ENCODE results near the gene TSEN54.

TSEN54 gene

DNA sequence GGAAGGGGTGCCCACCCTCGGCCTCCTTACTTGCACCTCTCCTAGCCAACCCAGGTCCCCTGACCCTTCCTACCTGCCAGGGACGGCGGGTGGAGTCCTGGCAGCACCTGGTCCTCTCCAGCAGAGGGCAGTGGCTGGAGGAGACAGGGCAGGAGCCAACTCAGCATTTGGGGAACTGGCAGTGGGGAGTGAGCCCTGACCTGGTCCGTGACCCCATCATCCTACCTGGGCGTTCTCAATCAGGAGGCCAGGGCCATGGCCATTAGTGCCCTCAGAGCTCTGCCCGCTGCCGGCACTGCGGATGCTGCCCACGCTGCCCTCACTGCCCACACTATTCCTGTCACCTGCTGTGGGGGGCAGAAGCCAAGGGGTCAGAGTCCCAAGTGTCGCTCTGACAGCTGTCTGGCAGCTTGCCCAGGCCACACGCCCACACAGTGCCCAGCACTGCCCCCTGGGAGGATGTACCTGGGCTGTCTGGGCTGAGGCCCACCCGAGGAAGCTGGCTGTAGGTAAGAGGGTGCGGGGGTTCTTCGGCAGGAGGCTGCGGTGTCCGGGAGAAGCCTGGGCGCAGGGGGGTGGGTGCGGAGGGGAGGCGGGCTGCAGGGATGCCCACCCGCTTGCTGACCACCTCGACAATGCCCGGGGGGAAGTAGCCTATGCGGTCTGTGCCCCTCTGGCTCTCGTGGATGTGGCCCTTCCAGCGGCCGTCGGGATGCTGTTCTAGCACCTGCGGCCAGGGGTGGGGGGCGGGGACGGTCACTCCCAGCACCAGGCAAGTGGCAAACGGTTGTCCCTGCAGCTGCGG, 11.8 kb upstream of the TSEN54 start:
- 0 out of 3 replicates have a peak, but pooled peaks have one; percentile 18 for ATAC-seq (ENCODE audit: insufficient read depth, low read depth)
- Histone ChIP-seq H3K27me3 (ENCODE audit: insufficient read depth, low read length, poor library complexity) (no peaks in the 10 kb centered on the region), H3K79me2 (ENCODE audit: insufficient read depth, low read length) (0 out of 2 replicates have a peak, but pooled peaks cover 2% of the 10 kb centered on the region), H4K20me1 (ENCODE audit: insufficient read depth, low read length) (peaks cover 19% of the 10 kb centered on the region), H3K27ac (ENCODE audit: low read length) (no peak overlapping the region), H3K4me3 (ENCODE audit: low read depth in 1 of 2, low read length in 2 of 2) (no peak overlapping the region), H3K36me3 (ENCODE audit: insufficient read depth, low read length) (peaks cover 73% of the 10 kb centered on the region), H3K4me1 (ENCODE audit: insufficient read depth, low read length) (no peaks in the 10 kb centered on the region), H3K4me2 (ENCODE audit: insufficient read depth, low read length) (no peak overlapping the region), H3K9me3 (ENCODE audit: insufficient read depth, low read length, severe bottlenecking) (no peaks in the 10 kb centered on the region), H3K9ac (ENCODE audit: low read depth, low read length) (no peak overlapping the region), H2AFZ (ENCODE audit: low read depth, low read length) (no peak overlapping the region)
- DNase-seq = no peak
- TF ChIP-seq, protein P1, sequence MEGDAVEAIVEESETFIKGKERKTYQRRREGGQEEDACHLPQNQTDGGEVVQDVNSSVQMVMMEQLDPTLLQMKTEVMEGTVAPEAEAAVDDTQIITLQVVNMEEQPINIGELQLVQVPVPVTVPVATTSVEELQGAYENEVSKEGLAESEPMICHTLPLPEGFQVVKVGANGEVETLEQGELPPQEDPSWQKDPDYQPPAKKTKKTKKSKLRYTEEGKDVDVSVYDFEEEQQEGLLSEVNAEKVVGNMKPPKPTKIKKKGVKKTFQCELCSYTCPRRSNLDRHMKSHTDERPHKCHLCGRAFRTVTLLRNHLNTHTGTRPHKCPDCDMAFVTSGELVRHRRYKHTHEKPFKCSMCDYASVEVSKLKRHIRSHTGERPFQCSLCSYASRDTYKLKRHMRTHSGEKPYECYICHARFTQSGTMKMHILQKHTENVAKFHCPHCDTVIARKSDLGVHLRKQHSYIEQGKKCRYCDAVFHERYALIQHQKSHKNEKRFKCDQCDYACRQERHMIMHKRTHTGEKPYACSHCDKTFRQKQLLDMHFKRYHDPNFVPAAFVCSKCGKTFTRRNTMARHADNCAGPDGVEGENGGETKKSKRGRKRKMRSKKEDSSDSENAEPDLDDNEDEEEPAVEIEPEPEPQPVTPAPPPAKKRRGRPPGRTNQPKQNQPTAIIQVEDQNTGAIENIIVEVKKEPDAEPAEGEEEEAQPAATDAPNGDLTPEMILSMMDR (IDR thresholded peaks at IDR 0.05; ENCODE audit: borderline replicate concordance, extremely low read depth, low read length, poor library complexity, severe bottlenecking) = peak; percentile 66
- TF ChIP-seq EZH2 (IDR thresholded peaks at IDR 0.05; ENCODE audit: borderline replicate concordance, low read depth, low read length, severe bottlenecking) = no peak

DNA sequence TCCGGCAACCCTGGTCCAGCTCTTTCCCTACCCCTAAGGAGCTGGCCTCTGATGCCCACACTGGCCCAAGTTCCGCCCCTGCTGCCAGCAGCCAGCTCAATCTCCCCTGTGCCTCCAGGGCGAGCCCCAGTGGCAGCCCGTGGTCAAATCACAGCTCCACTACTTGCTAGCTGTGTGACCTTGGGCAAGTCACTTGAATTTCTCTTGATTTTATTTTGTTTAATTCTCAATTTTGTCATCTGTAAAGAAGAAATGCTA, 11.2 kb upstream of the TSEN54 start:
- Histone ChIP-seq H3K9ac (ENCODE audit: low read depth, low read length) (no peak overlapping the region), H3K27me3 (ENCODE audit: insufficient read depth, low read length, poor library complexity) (no peaks in the 10 kb centered on the region), H3K4me1 (ENCODE audit: insufficient read depth, low read length) (0 out of 2 replicates have a peak, but pooled peaks cover under 1% of the 10 kb centered on the region), H3K36me3 (ENCODE audit: insufficient read depth, low read length) (peaks cover 72% of the 10 kb centered on the region), H3K9me3 (ENCODE audit: insufficient read depth, low read length, severe bottlenecking) (no peaks in the 10 kb centered on the region), H3K4me2 (ENCODE audit: insufficient read depth, low read length) (no peak overlapping the region), H3K27ac (ENCODE audit: low read length) (no peak overlapping the region), H2AFZ (ENCODE audit: low read depth, low read length) (no peak overlapping the region), H4K20me1 (ENCODE audit: insufficient read depth, low read length) (peaks cover 24% of the 10 kb centered on the region), H3K79me2 (ENCODE audit: insufficient read depth, low read length) (0 out of 2 replicates have a peak, but pooled peaks cover 2% of the 10 kb centered on the region), H3K4me3 (ENCODE audit: low read depth in 1 of 2, low read length in 2 of 2) (no peak overlapping the region)
- ATAC-seq (ENCODE audit: insufficient read depth, low read depth) = no peak
- TF ChIP-seq, protein P1 (IDR thresholded peaks at IDR 0.05; ENCODE audit: borderline replicate concordance, extremely low read depth, low read length, poor library complexity, severe bottlenecking) = no peak
- no peak for TF ChIP-seq EZH2 (IDR thresholded peaks at IDR 0.05; ENCODE audit: borderline replicate concordance, low read depth, low read length, severe bottlenecking)
- DNase-seq = no peak

DNA sequence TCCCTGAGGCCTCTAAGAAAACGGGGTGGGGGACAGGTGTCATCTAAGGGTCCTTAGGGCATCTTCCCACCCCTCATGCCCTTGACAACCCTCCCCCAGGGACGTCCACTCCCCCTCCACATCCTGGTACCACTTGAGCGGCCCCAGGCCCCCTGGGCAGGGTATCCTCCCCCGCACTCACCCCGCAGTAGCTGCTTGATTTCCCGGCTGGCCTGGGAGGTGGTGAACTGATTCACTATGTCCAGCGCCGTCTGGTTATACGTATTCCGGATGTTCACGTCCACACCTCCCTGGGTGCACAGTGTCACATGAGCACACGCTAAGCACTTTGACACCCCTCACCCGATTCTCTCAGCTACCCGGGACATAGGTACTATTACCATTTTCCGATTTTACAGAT, 10.7 kb upstream of the TSEN54 start:
- H3K4me3 ChIP-seq (ENCODE audit: low read depth in 1 of 2, low read length in 2 of 2) = no peak overlapping the region
- no peaks in the 10 kb centered on the region for H3K9me3 ChIP-seq (ENCODE audit: insufficient read depth, low read length, severe bottlenecking)
- no peak overlapping the region for H3K27ac ChIP-seq (ENCODE audit: low read length)
- H3K79me2 ChIP-seq (ENCODE audit: insufficient read depth, low read length) = 0 out of 2 replicates have a peak, but pooled peaks cover 2% of the 10 kb centered on the region
- 0 out of 2 replicates have a peak, but pooled peaks cover 2% of the 10 kb centered on the region for H3K4me1 ChIP-seq (ENCODE audit: insufficient read depth, low read length)
- H3K27me3 ChIP-seq (ENCODE audit: insufficient read depth, low read length, poor library complexity) = no peaks in the 10 kb centered on the region
- DNase-seq (no peak), ATAC-seq (ENCODE audit: insufficient read depth, low read depth) (no peak)
- H2AFZ ChIP-seq (ENCODE audit: low read depth, low read length) = no peak overlapping the region
- H3K4me2 ChIP-seq (ENCODE audit: insufficient read depth, low read length) = no peak overlapping the region
- TF ChIP-seq EZH2 (IDR thresholded peaks at IDR 0.05; ENCODE audit: borderline replicate concordance, low read depth, low read length, severe bottlenecking) = no peak
- TF ChIP-seq, protein P1 (IDR thresholded peaks at IDR 0.05; ENCODE audit: borderline replicate concordance, extremely low read depth, low read length, poor library complexity, severe bottlenecking) = no peak
- H3K9ac ChIP-seq (ENCODE audit: low read depth, low read length) = no peak overlapping the region
- peaks cover 67% of the 10 kb centered on the region for H3K36me3 ChIP-seq (ENCODE audit: insufficient read depth, low read length)
- peaks cover 27% of the 10 kb centered on the region for H4K20me1 ChIP-seq (ENCODE audit: insufficient read depth, low read length)
